Inflammatory macrophage (primary cell): ENCODE results near the gene CDYL2.
"Not testable (repeated sequence)": the region's sequence is repeated elsewhere in the genome, so short reads cannot be mapped to it uniquely, and the experiment has no call there.

ENCODE experiments used
- DNase-seq, 2 donors: peaks; one replicate each; pipeline ENCODE4 v3.0.0-alpha.2; 2020 to 2022

Gene CDYL2

DNA sequence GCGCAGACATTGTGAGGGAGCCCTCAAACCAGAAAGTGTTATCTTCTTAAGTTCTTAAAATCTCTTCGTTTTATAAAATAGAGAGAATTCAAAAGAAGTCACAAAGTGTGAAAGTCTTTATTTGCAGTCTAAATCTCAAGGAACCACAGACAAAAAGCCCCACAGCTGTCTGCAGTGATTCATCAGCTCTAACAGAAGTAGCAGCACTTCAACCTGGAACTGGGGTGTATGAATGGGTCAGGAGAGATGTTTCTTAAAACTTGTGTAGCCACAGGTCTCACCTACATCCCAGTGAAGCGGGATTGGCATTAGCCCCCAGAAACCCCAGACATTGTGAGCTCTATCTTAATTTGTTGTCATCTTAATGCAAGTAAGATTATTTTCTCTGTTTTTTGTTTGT, 61.1 kb downstream of the CDYL2 start:
- no peak for DNase-seq

DNA sequence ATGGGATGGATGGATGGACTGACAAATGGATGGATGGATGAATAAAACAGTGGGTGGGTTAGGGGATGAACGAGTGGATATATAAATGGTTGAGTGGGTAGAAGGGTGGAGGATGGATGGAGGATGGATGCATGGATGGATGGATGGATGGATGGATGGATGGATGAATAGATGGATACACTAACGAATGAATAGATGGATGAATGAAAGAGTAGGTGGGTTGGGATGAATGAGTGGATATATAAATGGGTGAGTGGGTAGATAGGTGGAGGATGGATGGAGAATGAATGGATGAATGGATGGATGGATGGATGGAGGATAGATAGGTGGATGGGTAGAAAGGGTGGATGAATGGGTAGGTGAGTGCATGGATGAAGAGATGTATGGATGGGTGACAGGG, 62.1 kb downstream of the CDYL2 start:
- no peak for DNase-seq

DNA sequence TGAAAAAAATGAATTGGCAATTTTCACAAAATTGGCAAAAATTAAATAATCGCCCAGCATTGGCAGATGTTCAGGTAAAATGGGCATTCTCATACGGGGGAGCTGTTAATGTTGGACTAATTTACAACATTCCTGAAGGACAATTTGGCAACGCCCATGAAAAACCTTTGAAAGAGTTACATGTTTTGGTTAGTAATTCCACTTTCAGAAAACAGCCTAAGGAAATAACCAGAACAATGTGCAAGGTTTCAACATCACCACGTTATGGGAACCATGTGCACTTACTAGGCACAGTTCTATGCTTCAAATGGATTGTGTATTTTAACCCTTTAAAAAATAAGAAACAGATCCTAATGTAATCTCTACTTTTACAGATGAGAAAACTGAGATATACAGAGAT, 62.7 kb downstream of the CDYL2 start:
- DNase-seq, result no peak

DNA sequence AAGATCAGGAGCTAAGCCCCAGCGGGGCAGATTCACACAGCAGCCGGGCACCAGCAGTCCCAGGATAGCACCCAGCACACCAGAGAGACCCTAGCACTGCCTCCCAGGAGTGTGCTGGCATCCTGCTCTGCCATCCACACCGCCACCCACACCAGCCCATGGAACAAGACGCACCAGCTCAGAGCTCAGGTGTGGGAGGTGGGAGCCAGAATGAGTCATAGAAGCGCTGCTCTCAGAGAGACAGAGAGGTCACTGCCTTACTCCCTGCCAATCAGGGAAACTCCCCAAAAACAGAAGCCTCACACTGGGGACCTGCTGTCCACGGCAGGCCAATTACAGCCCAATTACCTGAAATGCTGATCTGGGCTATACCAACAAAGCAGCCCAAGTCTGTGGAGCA, 64.9 kb downstream of the CDYL2 start:
- DNase-seq, result no peak

DNA sequence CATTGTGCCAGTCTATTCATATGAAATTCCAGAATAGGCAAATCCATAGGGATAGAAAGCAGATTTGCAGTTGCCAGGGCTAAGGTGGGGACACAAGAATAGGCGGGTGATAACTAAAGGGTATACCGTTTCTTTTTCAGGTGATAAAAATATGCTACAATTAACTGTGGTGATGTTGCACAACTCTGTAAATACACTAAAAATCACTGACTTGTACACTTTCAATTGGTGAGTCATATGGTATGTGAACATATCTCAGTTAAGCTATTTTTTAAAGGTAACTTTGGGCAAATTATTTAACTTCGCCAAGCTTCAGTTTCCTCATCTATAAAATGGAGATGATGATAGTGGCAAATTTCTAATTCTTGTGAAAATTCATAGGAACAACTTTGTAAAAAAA, 65.9 kb downstream of the CDYL2 start:
- DNase-seq, result no peak

DNA sequence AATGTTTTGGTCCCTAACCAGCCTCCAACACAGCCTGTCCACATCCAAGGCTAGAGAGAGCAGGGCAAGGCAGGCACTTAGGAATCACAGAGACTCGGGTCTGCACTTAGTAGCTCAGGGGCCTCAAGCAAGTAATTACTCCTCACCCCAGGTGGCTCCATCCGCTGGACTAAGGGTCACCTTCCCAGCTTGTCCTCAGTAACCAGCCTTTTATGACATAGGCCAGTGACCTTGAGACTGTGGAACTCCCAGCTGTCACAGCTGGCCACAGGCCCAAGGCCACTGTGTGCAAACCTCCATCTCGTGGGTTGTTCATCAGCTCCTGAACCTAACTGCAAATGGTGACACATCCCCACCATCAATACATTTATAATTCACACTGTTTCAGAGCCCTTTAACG, 68.6 kb downstream of the CDYL2 start:
- no peak for DNase-seq

DNA sequence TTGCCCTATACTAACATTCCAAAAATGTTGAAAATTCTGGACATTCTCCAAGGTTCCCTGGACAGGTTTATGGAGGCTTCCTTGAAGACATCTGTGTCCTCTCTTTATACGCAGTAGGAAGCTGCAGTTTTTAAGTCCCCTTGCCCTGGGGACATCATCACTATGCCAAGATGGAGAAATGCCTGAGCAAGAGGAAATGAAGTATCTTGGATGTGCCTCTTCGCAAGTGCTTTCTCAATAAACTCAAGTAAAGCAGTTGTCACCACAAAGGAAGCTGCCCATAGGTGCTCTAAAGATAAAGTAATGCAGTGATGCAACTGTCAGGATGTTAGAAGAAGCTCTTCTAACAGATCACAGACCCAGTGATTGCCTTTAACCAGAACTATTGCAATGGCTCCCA, 71.0 kb downstream of the CDYL2 start:
- DNase-seq, result no peak

DNA sequence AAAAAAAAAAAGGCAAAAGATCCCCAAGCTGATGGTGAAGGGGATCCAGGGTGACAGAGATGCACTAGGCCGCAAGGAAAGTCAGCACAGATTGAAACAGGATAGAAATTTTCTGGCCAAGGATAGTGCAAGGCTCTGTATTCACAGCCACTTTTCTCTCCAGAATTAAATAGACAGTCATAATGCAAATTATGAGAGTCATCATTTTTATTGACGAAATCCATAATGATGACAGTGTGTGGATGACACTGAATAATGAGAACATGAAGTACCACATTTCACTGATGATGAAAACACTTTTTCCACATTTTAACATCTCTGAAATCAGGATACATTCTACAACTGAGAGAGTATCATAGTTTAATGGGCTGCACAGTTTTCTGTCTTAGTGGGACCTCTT, 72.5 kb downstream of the CDYL2 start:
- DNase-seq, result no peak

DNA sequence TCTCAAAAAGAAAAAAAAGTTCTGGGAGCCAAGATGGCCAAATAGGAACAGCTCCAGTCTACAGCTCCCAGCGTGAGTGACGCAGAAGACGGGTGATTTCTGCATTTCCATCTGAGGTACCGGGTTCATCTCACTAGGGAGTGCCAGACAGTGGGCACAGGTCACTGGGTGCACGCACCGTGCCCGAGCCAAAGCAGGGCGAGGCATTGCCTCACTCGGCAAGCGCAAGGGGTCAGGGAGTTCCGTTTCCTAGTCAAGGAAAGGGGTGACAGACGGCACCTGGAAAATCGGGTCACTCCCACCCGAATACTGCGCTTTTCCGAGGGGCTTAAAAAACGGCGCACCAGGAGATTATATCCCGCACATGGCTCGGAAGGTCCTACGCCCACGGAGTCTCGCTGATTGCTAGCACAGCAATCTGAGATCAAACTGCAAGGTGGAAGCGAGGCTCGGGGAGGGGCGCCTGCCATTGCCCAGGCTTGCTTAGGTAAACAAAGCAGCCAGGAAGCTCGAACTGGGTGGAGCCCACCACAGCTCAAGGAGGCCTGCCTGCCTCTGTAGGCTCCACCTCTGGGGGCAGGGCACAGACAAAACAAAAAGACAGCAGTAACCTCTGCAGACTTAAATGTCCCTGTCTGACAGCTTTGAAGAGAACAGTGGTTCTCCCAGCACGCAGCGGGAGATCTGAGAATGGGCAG, 77.2 kb downstream of the CDYL2 start:
- not testable (repeated sequence) for DNase-seq

DNA sequence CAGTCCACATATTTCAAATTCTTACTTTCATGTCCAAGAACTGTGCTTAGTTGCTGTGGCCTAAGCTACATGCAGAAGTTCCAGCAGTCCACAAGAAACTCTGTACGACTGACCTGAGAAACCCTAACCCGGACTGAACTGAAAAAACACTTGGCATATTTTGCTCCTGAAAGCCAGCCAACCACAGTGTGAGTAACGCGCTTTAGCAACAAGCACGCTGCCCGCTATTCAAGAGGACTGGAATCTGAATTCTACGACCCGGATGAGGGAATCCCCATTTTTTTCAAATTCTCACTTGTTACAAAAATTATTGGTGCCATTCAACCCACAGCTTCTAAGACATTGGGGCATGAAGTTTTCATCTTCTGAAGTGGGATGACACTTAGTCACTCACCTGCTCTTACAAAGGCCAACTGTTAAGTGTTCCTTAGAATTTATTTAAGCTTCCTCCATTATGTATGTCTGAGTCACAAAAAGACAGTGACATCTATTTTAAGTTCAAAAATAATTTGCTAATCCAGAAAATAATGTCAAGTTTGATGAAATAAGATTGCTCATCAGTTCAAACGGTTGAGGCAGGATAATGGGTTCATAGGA, 78.7 kb downstream of the CDYL2 start:
- DNase-seq, result no peak

DNA sequence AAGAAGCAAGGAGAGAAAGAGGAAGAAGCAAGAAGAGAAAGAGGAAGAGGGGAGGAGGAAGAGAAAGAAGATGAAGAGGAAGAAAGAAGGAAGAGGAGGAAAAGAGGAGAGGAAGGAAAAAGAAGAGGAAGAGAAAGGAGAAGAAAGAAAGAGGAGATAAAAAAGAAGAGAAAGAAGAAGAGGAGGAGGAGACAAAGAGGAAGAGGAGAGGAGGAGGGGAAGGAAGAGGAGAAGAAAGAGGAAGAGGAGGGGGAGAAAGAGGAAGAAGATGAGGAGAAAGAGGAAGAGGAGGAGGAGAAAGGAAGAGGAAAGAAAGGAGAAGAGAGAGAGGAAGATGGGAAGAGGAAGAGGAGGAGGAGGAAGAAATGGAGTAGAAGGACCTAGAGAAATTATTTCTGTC, 80.4 kb downstream of the CDYL2 start:
- no peak for DNase-seq

DNA sequence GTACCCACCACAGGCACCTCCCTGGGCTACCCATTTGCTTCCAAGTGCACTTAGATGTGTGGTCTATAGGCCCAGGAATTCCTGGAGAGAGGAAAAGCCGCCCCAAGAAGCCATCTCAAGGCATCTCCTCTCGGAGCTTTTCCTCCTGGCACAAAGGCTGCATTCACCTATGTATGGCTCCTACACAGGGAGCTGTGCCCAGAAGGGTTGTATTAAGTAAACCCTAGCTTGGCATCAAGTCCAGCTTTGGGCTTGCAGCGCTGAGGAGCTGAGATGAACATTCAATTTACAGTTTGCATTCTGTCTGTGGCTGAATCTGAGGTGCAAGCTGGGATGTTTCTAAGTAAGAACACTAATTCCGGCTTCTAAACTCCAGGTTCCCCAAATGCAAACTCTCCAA, 81.3 kb downstream of the CDYL2 start:
- no peak for DNase-seq

DNA sequence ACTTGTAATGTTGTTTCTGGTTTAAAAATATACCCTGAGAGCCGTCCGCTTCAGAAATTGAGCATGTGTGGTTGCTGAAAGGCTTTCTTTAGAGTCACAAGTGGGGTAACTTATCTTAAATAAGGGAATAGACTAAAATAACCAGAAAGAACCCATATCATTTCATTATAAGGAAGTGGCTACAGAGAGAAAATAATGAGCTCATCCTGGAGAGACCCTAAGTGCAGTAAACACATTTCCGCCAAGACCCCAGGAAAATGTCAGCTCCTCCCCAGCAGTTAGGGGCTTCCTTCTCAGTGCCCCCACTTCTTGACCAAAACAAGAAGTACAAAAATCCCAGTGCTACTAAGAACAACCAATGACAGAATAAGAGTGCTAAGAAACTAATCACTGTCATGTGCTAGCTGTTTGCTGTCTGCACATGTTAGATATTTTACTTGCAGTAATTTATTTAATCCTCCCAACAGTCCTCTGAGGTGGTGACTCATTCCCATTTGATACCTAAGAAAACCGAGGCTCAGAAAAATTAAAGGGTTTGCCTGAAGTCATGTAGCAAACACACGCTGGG, 83.5 kb downstream of the CDYL2 start:
- no peak for DNase-seq

DNA sequence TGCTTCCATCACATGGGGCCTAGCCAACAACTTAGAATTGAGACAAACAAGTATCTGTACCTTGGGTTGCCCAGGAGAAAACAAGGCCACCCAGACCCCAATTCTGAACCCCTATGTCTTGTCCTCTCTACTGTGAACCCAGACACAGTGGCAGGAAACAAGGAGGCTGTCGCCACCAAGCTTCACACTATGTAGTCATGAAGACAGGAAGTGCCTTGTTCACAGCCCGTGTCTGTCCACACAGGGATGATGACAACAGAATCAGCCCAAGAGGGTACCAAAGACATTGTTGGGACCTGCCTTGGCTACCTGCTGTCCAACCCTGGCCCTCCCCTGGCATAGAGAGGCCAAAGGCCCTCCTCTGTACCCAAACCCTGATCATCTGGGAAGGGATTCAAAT, 84.8 kb downstream of the CDYL2 start:
- no peak for DNase-seq

DNA sequence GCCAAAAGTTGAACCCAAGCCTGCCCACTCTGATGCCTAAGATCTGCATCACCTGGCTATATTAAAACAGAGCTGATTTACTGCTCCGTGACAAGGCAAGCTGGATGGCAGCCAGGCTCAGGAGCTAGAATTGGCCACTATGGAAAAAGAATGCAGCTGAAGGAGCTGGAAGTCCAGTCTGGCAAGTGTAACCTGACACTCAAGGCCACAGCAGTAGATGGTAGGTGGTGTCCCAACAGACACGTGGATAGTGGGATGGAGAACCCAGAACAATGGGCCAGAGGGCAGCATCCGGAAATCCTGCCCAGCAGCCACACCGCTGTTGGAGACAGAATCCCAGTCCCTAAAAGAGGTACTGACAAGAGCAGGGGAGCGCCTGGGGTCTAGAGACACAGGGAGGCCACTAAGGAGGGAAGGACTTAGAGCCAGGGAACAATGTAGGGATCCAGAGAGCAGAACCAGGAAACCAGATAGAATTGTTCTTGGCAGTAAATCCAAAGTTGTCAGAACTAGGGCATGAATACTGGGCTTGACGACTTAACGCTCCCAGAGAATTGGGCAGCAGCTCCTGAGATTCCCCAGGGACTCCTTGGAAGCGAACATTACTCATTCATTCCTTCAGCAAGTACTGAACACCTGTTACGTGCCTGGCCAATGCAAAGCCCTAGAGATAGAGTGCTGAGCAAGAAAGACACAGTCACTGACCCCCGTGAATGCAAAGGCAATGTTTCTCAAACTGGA, 85.7 kb downstream of the CDYL2 start:
- no peak for DNase-seq

DNA sequence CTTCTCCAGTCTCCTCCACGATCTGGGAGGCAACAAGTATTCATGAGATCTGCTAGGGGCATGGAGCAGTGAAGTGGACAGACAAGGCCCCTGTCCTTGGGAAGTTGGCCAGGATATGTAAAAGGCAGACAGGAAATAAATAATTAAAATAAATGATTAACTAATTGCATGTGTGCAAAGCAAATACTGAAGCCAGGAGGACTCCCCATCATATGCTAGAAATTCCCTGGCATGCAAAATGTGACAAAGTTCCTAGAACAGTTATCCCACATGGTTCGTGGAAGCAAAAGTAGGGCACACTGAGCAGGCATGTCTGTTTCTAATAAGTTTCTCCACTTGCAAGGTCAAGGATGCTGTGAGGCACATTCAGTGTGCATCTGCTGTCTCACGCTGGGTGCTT, 86.8 kb downstream of the CDYL2 start:
- no peak for DNase-seq

DNA sequence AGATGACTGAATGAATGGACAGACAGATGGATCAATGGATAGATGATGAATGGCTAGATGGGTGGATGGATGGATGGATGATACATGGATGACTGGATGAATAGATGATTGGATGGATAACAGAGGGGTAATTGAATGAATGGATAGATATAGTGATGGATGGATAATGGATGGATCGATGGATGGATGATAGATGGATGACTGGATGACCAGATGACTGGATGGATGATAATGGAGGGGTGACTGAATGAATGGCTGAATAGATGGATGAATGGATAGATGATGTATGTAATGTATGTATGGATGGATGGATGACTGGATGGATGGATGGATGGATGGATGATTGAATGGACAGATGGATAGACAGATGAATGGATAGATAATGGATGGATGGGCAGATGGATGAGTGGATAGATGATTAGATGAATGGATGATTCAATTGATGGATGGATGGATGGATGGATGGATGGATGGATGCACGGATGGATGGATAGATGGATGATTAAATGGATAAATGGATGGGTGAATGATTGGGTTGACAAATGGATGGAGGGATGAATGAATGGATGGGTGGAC, 87.7 kb downstream of the CDYL2 start:
- DNase-seq, result no peak

DNA sequence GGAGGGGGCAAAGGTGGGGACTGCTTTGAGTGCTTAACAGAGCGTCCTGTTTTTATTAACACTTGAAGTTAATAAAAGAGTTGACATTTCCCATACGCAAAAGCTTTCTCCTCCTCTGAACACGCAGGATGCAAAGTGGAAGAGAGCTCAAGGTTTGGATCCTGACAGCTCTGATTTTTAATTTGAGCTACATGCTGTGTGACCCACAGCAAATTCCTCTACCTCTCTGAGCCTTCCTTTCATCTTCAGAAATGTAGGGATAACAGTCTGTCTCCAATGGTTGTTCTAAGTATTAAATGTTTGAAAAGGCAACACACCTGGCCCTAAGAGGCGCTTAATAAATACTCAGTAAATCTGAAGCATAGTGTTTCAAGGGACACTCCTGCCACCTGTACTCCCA, 93.0 kb downstream of the CDYL2 start:
- no peak for DNase-seq

DNA sequence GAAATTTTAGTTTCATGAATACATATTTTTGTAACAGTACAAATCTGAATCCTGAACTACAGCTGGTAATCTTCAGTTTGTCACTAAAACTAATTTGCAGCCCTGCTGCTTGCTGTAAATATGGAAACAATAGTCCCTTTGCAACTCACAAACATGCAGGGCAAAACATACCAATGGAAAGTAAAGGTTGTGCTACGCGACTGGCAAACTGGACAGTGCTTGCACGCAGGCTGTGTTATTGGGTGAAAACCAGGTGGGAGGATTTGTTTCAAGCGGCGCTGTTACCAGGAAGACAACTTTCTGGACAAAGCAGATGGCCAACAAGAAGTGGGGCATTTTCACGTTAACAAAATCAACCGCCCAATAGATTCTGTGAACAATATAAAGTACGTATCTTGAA, 93.5 kb downstream of the CDYL2 start:
- DNase-seq, result no peak

DNA sequence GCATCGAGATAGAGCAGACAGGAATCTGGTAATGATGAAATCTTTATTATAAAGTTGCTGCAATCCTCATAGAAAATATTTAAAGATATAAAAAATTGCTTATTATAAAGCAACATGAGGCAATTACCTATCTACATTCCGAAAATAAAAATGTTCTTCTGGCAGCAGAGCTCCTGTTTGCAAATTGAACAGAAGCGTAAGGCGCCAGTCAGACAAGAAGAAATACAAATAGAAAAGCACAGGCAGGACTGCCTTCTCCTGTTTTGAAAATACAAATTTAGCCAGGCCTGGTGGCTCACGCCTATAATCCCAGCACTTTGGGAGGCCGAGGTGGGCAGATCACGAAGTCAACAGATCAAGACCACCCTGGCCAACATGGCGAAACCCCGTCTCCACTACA, 95.6 kb downstream of the CDYL2 start:
- no peak for DNase-seq

DNA sequence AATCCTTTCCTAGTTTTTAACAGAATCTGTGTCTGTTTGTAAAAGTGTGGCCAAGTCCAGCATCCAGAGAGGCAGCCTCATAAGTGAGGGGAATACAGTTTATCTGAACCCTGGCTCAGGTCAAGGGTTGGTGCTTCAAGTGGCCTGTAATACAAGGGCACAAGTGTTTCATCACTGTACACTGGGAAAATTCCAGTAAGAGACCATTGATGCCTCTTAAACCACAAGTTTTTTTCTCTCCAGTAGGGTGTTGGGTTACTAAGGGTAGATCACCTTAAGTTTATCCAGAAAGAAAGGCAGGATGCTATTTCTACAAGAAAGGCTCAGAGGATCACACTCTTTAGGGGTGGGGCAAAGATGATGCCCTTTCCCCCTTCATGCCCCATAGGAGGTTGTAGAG, 96.7 kb downstream of the CDYL2 start:
- no peak for DNase-seq

DNA sequence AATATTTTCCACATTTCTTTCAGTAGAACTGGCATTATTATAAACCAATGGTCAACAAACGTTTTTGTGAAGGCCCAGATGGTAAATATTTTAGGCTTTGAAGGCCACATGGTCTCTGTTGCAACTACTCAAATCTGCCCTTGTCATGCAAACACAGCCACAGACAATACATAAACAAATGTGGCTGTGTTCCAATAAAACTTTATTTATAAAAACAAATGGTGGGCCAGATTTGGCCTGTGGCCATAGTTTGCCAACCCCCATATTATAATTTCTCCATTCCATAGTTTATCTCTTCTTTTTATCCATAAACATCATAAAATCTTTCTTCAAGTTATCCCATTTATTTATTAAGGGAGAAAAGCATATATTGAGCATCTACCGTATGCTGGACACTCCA, 98.8 kb downstream of the CDYL2 start:
- DNase-seq, result no peak

DNA sequence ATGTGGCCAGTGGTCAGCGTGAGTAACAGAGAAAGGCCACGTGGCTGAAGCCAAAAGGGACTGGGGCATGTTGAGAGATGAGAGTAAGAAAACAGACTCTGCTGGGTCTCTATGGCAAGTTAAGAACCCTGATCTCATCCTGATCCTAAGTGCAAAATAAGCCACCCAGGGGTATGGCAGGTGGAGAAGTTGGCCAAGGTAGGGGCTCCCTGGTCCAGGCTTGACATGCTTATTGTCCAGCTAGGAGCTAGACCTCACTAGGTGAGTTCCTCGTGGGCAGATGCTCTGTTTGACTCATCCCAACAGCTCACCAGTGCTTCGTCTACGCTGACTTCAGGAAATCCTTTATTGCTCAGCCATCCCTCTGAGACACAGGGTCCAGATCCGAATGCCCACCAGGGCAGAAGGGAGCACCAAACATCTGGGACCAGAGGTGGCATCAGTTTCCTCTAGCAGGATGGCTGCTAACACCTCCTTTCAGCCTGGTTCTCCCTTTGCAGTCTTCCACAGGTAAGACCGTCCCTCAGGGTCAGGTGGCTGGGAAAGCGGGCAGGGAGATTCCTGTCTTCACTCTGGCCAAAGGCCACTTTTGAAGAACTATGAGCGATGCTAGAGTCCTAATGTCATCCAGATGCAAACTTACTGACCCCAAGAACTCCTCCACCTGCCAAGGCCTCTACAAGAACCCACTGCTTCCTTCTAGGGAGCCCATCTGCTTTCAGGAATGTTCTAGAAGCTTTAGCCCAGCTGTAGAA, 99.5 kb downstream of the CDYL2 start:
- DNase-seq, result no peak
